SKM-1 (cell line): Measurements from ENCODE around the gene DSC2.
A peak's percentile ranks its signal among the peaks of the same experiment; 100 is the strongest.
"Not testable (repeated sequence)": the region's sequence is repeated elsewhere in the genome, so short reads cannot be mapped to it uniquely, and the experiment has no call there.

ENCODE experiments used
- DNase-seq: peaks from one replicate; lab custom pipeline; 2025; ENCODE audit not compliant: unreplicated experiment; lab: John Stamatoyannopoulos, UW

DSC2 gene

GRCh38 chr18:31102025-31102684, at the start of gene DSC2:
TSS of gene DSC2 (minus strand) at chr18:31102421. CDS start at chr18:31101971, 450 bp downstream.
- DNase-seq = no peak

- no peak for DNase-seq
Measured at GRCh38 chr18:31149351-31149750, 47.1 kb upstream of the DSC2 start.

GRCh38 chr18:31148600-31148999, 46.4 kb upstream of the DSC2 start:
- no peak for DNase-seq

- no peak for DNase-seq
Measured at GRCh38 chr18:31146809-31147208, 44.6 kb upstream of the DSC2 start.

- DNase-seq = no peak
Measured at GRCh38 chr18:31143025-31143424, 40.8 kb upstream of the DSC2 start.

GRCh38 chr18:31138709-31139108, 36.5 kb upstream of the DSC2 start:
- DNase-seq = no peak

GRCh38 chr18:31134988-31135529, 32.8 kb upstream of the DSC2 start:
- no peak for DNase-seq

- DNase-seq = no peak
Measured at GRCh38 chr18:31129398-31130115, 27.3 kb upstream of the DSC2 start.

GRCh38 chr18:31125878-31126277, 23.7 kb upstream of the DSC2 start:
- no peak for DNase-seq

GRCh38 chr18:31123125-31123524, 20.9 kb upstream of the DSC2 start:
- DNase-seq = not testable (repeated sequence)

- no peak for DNase-seq
Measured at GRCh38 chr18:31120594-31120993, 18.4 kb upstream of the DSC2 start.

- no peak for DNase-seq
Measured at GRCh38 chr18:31116853-31117595, 14.8 kb upstream of the DSC2 start.

GRCh38 chr18:31112804-31113203, 10.6 kb upstream of the DSC2 start:
- DNase-seq = no peak

- DNase-seq = no peak
Measured at GRCh38 chr18:31105733-31106132, 3.5 kb upstream of the DSC2 start.

GRCh38 chr18:31104444-31104843, 2.2 kb upstream of the DSC2 start:
- no peak for DNase-seq

GRCh38 chr18:31103423-31103822, 1.2 kb upstream of the DSC2 start:
- DNase-seq = no peak

GRCh38 chr18:31102941-31103340, 720 bp upstream of the DSC2 start:
- DNase-seq = no peak

- peak; percentile 49 for DNase-seq
Measured at GRCh38 chr18:31101183-31102024, 817 bp downstream of the DSC2 start.

GRCh38 chr18:31100436-31101182, 1.6 kb downstream of the DSC2 start:
- DNase-seq = no peak
